HepG2 (cell line): ENCODE measurements around the gene TPM1. TPM values are rescaled to one million over a fixed set of nuclear protein-coding genes. Genes with fewer than 3 reads are reported as not detected.

ENCODE experiments used
- BORCS8-MEF2B ChIP-seq: sonication (generic); formaldehyde crosslinking; IDR thresholded peaks from 2 replicates; pipeline ENCODE4 v1.8.0; 2022; ENCODE audit warnings: mild to moderate bottlenecking, missing genetic modification reagents
- BRCA1 ChIP-seq: sonication (generic); formaldehyde crosslinking; IDR thresholded peaks from 2 replicates; pipeline ENCODE4 v1.4.0; 2020; ENCODE audit warnings: missing genetic modification reagents
- CBX5 ChIP-seq: sonication (generic); formaldehyde crosslinking; IDR thresholded peaks from 2 replicates; pipeline ENCODE4 v1.4.0; 2020; ENCODE audit warnings: missing genetic modification reagents, borderline replicate concordance
- CENPBD1 ChIP-seq: sonication (generic); formaldehyde crosslinking; IDR thresholded peaks from 2 replicates; pipeline ENCODE4 v1.8.0; 2022; ENCODE audit warnings: missing genetic modification reagents, low read depth, mild to moderate bottlenecking, borderline replicate concordance
- EZH2 ChIP-seq: conservative IDR thresholded peaks from 2 replicates; pipeline ENCODE4 v1.6.1; 2012; ENCODE audit warnings: mild to moderate bottlenecking, low read depth, low read length, moderate library complexity
- HOXA9 ChIP-seq: sonication (generic); formaldehyde crosslinking; IDR thresholded peaks from 2 replicates; pipeline ENCODE4 v1.8.1; 2022; ENCODE audit warnings: missing genetic modification reagents, mild to moderate bottlenecking, moderate library complexity, borderline replicate concordance
- KDM6A ChIP-seq: IDR thresholded peaks from 2 replicates; pipeline ENCODE4 v1.6.1; 2016; ENCODE audit warnings: low read depth
- MXD1 ChIP-seq: sonication (generic); formaldehyde crosslinking; IDR thresholded peaks from 2 replicates; pipeline ENCODE4 v1.4.0; 2020; ENCODE audit warnings: mild to moderate bottlenecking, missing genetic modification reagents
- NCOA1 ChIP-seq: sonication (generic); formaldehyde crosslinking; IDR thresholded peaks from 2 replicates; pipeline ENCODE4 v1.9.0; 2021; ENCODE audit warnings: missing genetic modification reagents
- NFKBIZ ChIP-seq: IDR thresholded peaks from 2 replicates; pipeline ENCODE4 v1.6.1; 2018; ENCODE audit warnings: missing genetic modification reagents, missing compliant biosample characterization
- TEAD3 ChIP-seq: optimal IDR thresholded peaks from 2 replicates; pipeline ENCODE3; 2016; ENCODE audit warnings: borderline replicate concordance
- ZBTB14 ChIP-seq: sonication (generic); formaldehyde crosslinking; IDR thresholded peaks from 2 replicates; pipeline ENCODE4 v1.4.0; 2020; ENCODE audit warnings: missing genetic modification reagents
- ZNF24 ChIP-seq: fragments of 450-650 bp; IDR thresholded peaks from 2 replicates; pipeline ENCODE4 v1.6.1; 2017; ENCODE audit warnings: antibody characterized with exemption, mild to moderate bottlenecking
- ZNF333 ChIP-seq: sonication (generic); formaldehyde crosslinking; IDR thresholded peaks from 2 replicates; pipeline ENCODE4 v1.4.0; 2020; ENCODE audit warnings: mild to moderate bottlenecking, missing genetic modification reagents, borderline replicate concordance
- ZNF383 ChIP-seq: sonication (generic); formaldehyde crosslinking; IDR thresholded peaks from 2 replicates; pipeline ENCODE4 v1.4.0; 2020; ENCODE audit warnings: missing genetic modification reagents, mild to moderate bottlenecking, borderline replicate concordance
- ZNF512B ChIP-seq: sonication (generic); formaldehyde crosslinking; IDR thresholded peaks from 2 replicates; pipeline ENCODE4 v1.5.1; 2020; ENCODE audit warnings: missing genetic modification reagents, mild to moderate bottlenecking, borderline replicate concordance
- ZNF556 ChIP-seq: sonication (generic); formaldehyde crosslinking; IDR thresholded peaks from 2 replicates; pipeline ENCODE4 v1.4.0; 2020; ENCODE audit warnings: mild to moderate bottlenecking, missing genetic modification reagents, borderline replicate concordance
- ZNF557 ChIP-seq: sonication (generic); formaldehyde crosslinking; IDR thresholded peaks from 2 replicates; pipeline ENCODE4 v1.4.0; 2020; ENCODE audit warnings: missing genetic modification reagents
- polyA plus RNA-seq, 8 experiments: library from polyadenylated mRNA; depleted of rRNA in 3 of 8; stranded (reverse) in 7 of 8; unstranded in 1 of 8; fragments of >200 nt; fragmentation: Illumina TruSeq in 4 of 8; extraction: Trizol in 4 of 8; gene quantifications; 2 replicates each; pipeline versions ENCODE4 v1.2.1 to v1.2.3, GENCODE V29; 2011 to 2016; ENCODE audit warnings: low read depth in 4 of 8, missing spikeins in 1 of 8, mixed read lengths in 1 of 8; ENCODE audit not compliant: insufficient read depth in 1 of 8
- total RNA-seq, 5 experiments: library from RNA; depleted of rRNA; stranded (reverse); fragments of >200 nt; fragmentation: Illumina TruSeq; extraction: Trizol; gene quantifications; 2 replicates each; pipeline ENCODE4 v1.2.3, GENCODE V29; 2016; ENCODE audit warnings: low read depth in 1 of 5
- TF ChIP-seq, protein P1 (sequence below): sonication (generic); formaldehyde crosslinking; IDR thresholded peaks from 2 replicates; pipeline ENCODE4 v1.4.0; 2020; ENCODE audit warnings: mild to moderate bottlenecking, missing genetic modification reagents, borderline replicate concordance

TPM1 gene
- total and polyA plus RNA-seq, 2 of the 13 experiments (the other 11 are each of a cell fraction or from before 2014, with no cell fraction given) = 98.9 to 109 TPM

DNA sequence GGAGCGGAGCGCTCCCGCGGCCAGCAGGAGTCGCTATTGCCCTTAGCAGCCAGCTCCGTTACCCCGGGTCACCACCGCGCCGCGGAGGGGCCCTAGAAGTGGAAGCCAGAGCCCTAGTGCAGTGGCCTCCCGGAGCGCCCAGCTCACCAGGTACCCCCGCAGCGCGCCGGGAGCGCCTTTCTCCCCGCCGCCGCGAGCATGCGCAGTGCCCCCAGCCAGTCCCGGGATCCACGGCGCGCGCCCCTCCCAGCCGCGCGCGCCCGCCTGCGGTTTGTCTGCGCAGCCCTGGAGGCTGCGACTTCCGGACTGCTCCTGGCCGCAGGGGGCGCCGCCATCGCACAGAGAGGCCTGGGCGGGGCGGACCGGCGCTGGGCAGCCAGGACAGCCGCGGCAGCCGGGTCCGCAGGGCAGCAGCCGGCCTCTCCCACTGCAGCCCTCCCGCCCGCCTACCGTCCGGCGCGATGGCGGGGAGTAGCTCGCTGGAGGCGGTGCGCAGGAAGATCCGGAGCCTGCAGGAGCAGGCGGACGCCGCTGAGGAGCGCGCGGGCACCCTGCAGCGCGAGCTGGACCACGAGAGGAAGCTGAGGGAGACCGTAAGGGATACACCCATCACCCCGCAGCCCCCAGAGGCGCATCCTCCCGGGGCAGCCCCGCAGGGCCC, 5.7 kb downstream of the TPM1 start (continued):
- 0 out of 2 replicates have a peak, but pooled peaks have one; percentile 62 for TF ChIP-seq CENPBD1 (CRISPR knock-in tag)
- TF ChIP-seq ZNF512B (CRISPR knock-in tag) = peak; percentile 24; the same call in 1 of the 2 replicates
- TF ChIP-seq ZNF557 (CRISPR knock-in tag) = peak; percentile 26; the same call in 1 of the 2 replicates
- no peak for TF ChIP-seq CBX5
- no peak for TF ChIP-seq NCOA1
- peak; percentile 96 for TF ChIP-seq ZBTB14 (CRISPR knock-in tag)
- TF ChIP-seq BRCA1 (CRISPR knock-in tag) = peak; percentile 16; the same call in 1 of the 2 replicates
- TF ChIP-seq ZNF383 (CRISPR knock-in tag) = no peak
- TF ChIP-seq MXD1 = peak; percentile 53; the same call in 1 of the 2 replicates
- TF ChIP-seq, protein P1, sequence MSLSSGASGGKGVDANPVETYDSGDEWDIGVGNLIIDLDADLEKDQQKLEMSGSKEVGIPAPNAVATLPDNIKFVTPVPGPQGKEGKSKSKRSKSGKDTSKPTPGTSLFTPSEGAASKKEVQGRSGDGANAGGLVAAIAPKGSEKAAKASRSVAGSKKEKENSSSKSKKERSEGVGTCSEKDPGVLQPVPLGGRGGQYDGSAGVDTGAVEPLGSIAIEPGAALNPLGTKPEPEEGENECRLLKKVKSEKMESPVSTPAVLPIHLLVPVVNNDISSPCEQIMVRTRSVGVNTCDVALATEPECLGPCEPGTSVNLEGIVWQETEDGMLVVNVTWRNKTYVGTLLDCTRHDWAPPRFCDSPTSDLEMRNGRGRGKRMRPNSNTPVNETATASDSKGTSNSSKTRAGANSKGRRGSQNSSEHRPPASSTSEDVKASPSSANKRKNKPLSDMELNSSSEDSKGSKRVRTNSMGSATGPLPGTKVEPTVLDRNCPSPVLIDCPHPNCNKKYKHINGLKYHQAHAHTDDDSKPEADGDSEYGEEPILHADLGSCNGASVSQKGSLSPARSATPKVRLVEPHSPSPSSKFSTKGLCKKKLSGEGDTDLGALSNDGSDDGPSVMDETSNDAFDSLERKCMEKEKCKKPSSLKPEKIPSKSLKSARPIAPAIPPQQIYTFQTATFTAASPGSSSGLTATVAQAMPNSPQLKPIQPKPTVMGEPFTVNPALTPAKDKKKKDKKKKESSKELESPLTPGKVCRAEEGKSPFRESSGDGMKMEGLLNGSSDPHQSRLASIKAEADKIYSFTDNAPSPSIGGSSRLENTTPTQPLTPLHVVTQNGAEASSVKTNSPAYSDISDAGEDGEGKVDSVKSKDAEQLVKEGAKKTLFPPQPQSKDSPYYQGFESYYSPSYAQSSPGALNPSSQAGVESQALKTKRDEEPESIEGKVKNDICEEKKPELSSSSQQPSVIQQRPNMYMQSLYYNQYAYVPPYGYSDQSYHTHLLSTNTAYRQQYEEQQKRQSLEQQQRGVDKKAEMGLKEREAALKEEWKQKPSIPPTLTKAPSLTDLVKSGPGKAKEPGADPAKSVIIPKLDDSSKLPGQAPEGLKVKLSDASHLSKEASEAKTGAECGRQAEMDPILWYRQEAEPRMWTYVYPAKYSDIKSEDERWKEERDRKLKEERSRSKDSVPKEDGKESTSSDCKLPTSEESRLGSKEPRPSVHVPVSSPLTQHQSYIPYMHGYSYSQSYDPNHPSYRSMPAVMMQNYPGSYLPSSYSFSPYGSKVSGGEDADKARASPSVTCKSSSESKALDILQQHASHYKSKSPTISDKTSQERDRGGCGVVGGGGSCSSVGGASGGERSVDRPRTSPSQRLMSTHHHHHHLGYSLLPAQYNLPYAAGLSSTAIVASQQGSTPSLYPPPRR (CRISPR knock-in tag) = peak; percentile 55; the same call in 1 of the 2 replicates
- TF ChIP-seq TEAD3 (CRISPR knock-in tag) = peak; percentile 75
- no peak for TF ChIP-seq ZNF24
- TF ChIP-seq EZH2 = no peak
- no peak for TF ChIP-seq NFKBIZ (CRISPR knock-in tag)
- TF ChIP-seq HOXA9 (CRISPR knock-in tag) = no peak
- TF ChIP-seq ZNF333 = no peak; the same call in 1 of the 2 replicates
- TF ChIP-seq KDM6A (CRISPR knock-in tag) = no peak; the same call in 1 of the 2 replicates
- TF ChIP-seq ZNF556 (CRISPR knock-in tag) = peak; percentile 82; the same call in 1 of the 2 replicates
- peak; percentile 55; the same call in 1 of the 2 replicates for TF ChIP-seq BORCS8-MEF2B (CRISPR knock-in tag)
